NCI-H82 (cell line): ENCODE measurements around the gene DERL2.

ENCODE experiments used
- DNase-seq: peaks from one replicate; lab custom pipeline; 2025; lab: John Stamatoyannopoulos, UW

DERL2 gene

GRCh38 chr17:5437721-5438317 is 48.2 kb downstream of the DERL2 start:
- DNase-seq = peak; percentile 48

- DNase-seq = peak; percentile 16
These were observed 50.1 kb downstream of the DERL2 start for GRCh38 chr17:5435781-5436315.

GRCh38 chr17:5434984-5435383 is 51.0 kb downstream of the DERL2 start:
- DNase-seq = peak; percentile 71

GRCh38 chr17:5431949-5432556 is 53.9 kb downstream of the DERL2 start:
- DNase-seq = no peak

- DNase-seq = peak; percentile 40
These were observed 54.7 kb downstream of the DERL2 start for GRCh38 chr17:5431234-5431633.

- no peak for DNase-seq
These were observed 55.5 kb downstream of the DERL2 start for GRCh38 chr17:5430413-5430999.

GRCh38 chr17:5429191-5429887 is 56.6 kb downstream of the DERL2 start:
- DNase-seq = no peak

- DNase-seq = no peak
These were observed 60.2 kb downstream of the DERL2 start for GRCh38 chr17:5425826-5426225.

- DNase-seq = no peak
These were observed 61.1 kb downstream of the DERL2 start for GRCh38 chr17:5424909-5425308.

- DNase-seq = no peak
These were observed 63.5 kb downstream of the DERL2 start for GRCh38 chr17:5422505-5422904.
